Glutamatergic neuron (in vitro differentiated cells): Measurements from ENCODE around the gene PIGW. TPM values are rescaled to one million over a fixed set of nuclear protein-coding genes. Genes with fewer than 3 reads are reported as not detected.

Experiments
- DNase-seq: peaks from one replicate; pipeline ENCODE4 v3.0.0; 2022
- H3K27ac Mint-ChIP-seq: one replicate; pipeline ENCODE4 v1.8.0; 2020; ENCODE audit warnings: mild to moderate bottlenecking, mixed read lengths, inconsistent platforms; ENCODE audit not compliant: unreplicated experiment
- H3K27me3 Mint-ChIP-seq: one replicate; pipeline ENCODE4 v1.8.0; 2020; ENCODE audit warnings: mild to moderate bottlenecking, moderate library complexity, mixed read lengths, inconsistent platforms; ENCODE audit not compliant: unreplicated experiment
- H3K36me3 Mint-ChIP-seq: one replicate; pipeline ENCODE4 v1.8.0; 2020; ENCODE audit warnings: mild to moderate bottlenecking, mixed read lengths, inconsistent platforms; ENCODE audit not compliant: unreplicated experiment
- H3K4me1 Mint-ChIP-seq: one replicate; pipeline ENCODE4 v1.8.0; 2020; ENCODE audit warnings: mild to moderate bottlenecking, low read depth, mixed read lengths, inconsistent platforms; ENCODE audit not compliant: unreplicated experiment
- H3K4me3 Mint-ChIP-seq: one replicate; pipeline ENCODE4 v1.8.0; 2020; ENCODE audit warnings: mild to moderate bottlenecking, mixed read lengths, inconsistent platforms; ENCODE audit not compliant: unreplicated experiment
- H3K9me3 Mint-ChIP-seq: one replicate; pipeline ENCODE4 v1.8.0; 2020; ENCODE audit warnings: mild to moderate bottlenecking, moderate library complexity, mixed read lengths, inconsistent platforms; ENCODE audit not compliant: unreplicated experiment
- total RNA-seq: library from RNA; stranded (reverse); fragmentation: NEBNext Ultra II Directional; extraction: Animal tissue kit (Norgen Biotek cat#: 25700); gene quantifications from one replicate; pipeline ENCODE4 v1.2.1, GENCODE V29; 2021; ENCODE audit not compliant: unreplicated experiment
- TF ChIP-seq, protein P1 (sequence below): fragments of 200-600 bp; sonication (generic); IDR thresholded peaks from one replicate; pipeline ENCODE4 v1.5.0; 2021; ENCODE audit not compliant: partially characterized antibody, unreplicated experiment

PIGW gene
- total RNA-seq, 1 donor from 2014 or later: 10.6 TPM

DNA sequence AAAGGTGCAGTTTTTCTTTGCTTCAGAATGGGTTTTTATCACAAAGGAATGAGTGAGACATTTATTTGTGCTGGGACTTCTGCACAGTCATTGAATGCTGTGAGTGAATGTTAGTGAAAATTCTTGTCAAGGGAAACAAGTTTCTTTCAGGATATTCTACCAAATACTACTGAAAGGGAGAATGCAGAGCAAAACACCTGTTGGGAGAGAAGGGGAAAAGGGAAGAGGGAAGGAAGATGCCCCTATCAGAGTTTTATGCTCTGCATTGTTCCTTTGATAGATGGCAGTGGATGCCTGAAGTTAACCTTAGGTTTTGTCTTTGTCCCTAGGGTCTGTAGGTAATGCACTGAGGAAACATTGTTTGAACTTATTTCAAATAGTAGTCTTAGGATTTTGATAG is 13.0 kb downstream of the PIGW start:
- H3K27ac Mint-ChIP-seq: no peak overlapping the region
- DNase-seq: no peak
- peaks cover 6% of the 10 kb centered on the region for H3K4me1 Mint-ChIP-seq
- peak overlapping the region; percentile 93 for H3K4me3 Mint-ChIP-seq
- H3K36me3 Mint-ChIP-seq: no peaks in the 10 kb centered on the region
- H3K9me3 Mint-ChIP-seq: peaks cover 11% of the 10 kb centered on the region
- TF ChIP-seq, protein P1, sequence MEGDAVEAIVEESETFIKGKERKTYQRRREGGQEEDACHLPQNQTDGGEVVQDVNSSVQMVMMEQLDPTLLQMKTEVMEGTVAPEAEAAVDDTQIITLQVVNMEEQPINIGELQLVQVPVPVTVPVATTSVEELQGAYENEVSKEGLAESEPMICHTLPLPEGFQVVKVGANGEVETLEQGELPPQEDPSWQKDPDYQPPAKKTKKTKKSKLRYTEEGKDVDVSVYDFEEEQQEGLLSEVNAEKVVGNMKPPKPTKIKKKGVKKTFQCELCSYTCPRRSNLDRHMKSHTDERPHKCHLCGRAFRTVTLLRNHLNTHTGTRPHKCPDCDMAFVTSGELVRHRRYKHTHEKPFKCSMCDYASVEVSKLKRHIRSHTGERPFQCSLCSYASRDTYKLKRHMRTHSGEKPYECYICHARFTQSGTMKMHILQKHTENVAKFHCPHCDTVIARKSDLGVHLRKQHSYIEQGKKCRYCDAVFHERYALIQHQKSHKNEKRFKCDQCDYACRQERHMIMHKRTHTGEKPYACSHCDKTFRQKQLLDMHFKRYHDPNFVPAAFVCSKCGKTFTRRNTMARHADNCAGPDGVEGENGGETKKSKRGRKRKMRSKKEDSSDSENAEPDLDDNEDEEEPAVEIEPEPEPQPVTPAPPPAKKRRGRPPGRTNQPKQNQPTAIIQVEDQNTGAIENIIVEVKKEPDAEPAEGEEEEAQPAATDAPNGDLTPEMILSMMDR: no peak
- peaks cover 15% of the 10 kb centered on the region for H3K27me3 Mint-ChIP-seq

DNA sequence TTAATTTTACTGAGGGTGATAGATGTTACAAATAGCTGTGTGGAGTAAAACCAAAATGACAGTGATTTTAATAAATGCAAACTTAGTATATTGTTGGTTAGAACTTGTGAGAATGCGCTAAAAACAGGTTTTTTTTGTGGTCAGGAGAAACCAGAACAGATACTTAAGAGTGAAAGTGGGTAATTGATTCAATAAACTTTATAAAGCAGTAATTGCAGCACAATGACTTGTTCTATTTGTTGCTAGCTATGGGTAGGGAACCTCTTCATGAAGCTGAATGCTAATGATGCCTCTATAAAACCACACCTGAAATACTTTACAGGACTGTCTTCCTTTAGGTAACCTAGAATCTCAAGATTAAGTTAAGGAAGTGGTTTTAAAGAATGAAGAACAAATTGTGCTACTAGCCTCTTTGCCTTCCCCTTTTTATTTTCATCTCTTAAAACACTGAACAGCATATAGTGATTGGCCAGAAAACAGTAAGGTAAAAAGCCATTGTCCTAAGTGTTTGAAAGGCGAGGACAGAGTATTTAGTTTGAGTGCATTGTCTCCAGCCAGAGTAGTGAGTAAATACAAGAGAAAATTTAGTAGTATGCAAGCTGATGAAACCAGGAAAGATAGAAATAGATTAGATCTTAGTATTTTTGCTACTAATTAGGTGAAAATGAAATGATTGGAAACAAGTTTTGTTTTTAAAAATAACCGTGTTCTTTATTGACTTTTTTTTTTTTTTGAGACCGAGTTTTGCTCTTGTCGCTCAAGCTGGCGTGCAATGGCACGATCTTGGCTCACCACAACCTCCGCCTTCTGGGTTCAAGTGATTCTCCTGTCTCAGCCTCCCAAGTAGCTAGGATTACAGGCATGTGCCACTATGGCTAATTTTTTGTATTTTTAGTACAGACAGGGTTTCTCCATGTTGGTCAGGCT is 16.0 kb downstream of the PIGW start:
- Mint-ChIP-seq H3K9me3 (peaks cover 4% of the 10 kb centered on the region), H3K27me3 (peaks cover 6% of the 10 kb centered on the region), H3K27ac (no peak overlapping the region), H3K36me3 (no peaks in the 10 kb centered on the region), H3K4me3 (no peak overlapping the region), H3K4me1 (peaks cover 6% of the 10 kb centered on the region)
- DNase-seq: no peak
- TF ChIP-seq, protein P1: no peak

DNA sequence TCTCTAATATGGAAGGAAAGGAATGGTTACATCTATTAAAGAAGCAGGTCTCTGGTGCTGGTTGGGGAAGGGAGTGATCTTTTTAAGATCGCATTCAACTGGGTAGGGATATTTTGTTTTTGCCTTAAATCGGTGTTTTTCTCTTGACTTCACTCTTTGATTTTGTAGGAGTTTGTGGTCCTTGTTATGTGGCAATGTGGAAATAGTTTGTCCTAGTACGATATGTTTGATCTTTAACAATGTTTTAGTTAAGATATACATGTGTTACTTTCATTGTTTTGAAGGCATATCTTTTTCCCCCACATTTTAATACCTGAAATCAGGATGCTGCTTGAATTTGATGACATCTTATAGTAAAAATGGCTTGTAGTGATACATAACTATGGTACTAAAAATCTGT is 18.7 kb downstream of the PIGW start:
- Mint-ChIP-seq H3K27ac (no peak overlapping the region), H3K36me3 (no peaks in the 10 kb centered on the region), H3K4me3 (no peak overlapping the region), H3K4me1 (no peaks in the 10 kb centered on the region), H3K27me3 (peaks cover 1% of the 10 kb centered on the region), H3K9me3 (no peaks in the 10 kb centered on the region)
- TF ChIP-seq, protein P1: no peak
- no peak for DNase-seq

DNA sequence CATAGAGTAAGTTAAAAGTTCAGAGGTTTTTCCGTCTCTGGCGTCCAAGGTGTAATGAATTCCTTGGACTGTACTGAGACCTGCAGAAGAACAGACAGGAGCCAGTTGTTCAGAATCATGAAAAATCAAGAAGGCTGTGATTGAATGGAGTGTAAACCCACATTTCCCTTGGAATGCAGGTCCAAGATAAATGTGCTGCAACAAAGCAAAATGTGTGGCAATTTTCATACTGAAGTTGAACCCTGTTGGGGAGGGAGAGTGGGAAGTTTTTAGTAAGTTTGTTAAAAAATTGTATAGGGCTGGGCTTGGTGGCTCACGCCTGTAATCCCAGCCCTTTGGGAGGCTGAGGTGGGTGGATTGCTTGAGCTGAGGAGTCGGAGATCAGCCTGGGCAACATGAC is 31.3 kb downstream of the PIGW start:
- H3K4me1 Mint-ChIP-seq: peaks cover 11% of the 10 kb centered on the region
- no peaks in the 10 kb centered on the region for H3K27me3 Mint-ChIP-seq
- DNase-seq: no peak
- no peak overlapping the region for H3K4me3 Mint-ChIP-seq
- H3K9me3 Mint-ChIP-seq: no peaks in the 10 kb centered on the region
- H3K27ac Mint-ChIP-seq: peak overlapping the region; percentile 20
- TF ChIP-seq, protein P1: no peak
- H3K36me3 Mint-ChIP-seq: no peaks in the 10 kb centered on the region

DNA sequence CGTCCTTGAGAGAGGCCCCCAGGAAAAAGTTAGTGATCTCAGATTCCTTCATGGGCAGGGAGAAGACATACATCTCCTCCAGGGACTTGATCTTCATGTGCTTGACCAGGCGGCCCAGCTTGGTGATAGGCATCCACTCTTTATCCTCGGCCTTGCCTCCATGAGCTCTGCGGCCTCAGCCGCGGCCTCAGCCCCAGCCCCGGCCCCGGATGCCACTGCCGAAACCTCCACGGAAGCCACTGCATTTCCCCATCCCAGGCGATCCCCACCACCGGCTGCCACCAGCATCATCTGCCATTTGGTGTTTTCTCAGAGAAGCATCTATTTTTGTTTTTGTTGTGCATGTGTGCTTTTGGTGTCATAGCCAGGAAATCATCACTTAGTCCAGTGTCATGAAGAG is 40.2 kb downstream of the PIGW start:
- Mint-ChIP-seq H3K4me1 (no peaks in the 10 kb centered on the region), H3K9me3 (peaks cover 4% of the 10 kb centered on the region), H3K27ac (no peak overlapping the region), H3K4me3 (no peak overlapping the region), H3K27me3 (no peaks in the 10 kb centered on the region), H3K36me3 (no peaks in the 10 kb centered on the region)
- DNase-seq: no peak
- TF ChIP-seq, protein P1: no peak
